Measurements from ENCODE around the gene MECP2. TPM values are rescaled to one million over a fixed set of nuclear protein-coding genes. Genes with fewer than 3 reads are reported as not detected.

The MECP2 gene
- total RNA-seq, 2 experiments from 2014 or later = 63.7 to 65.1 TPM

GRCh38 chrX:154140206-154140605, 42.7 kb upstream of the MECP2 start:
- Mint-ChIP-seq H3K27me3 (no peaks in the 10 kb centered on the region), H3K36me3 (ENCODE audit: low read depth) (no peaks in the 10 kb centered on the region), H3K27ac (no peak overlapping the region), H3K4me3 (no peak overlapping the region), H3K9me3 (no peaks in the 10 kb centered on the region), H3K4me1 (ENCODE audit: low read depth) (peaks cover 12% of the 10 kb centered on the region)
- no peak for DNase-seq
- no peak for ATAC-seq
- no peak for TF ChIP-seq CTCF (IDR thresholded peaks at IDR 0.05)
- POLR2A ChIA-PET = no interaction called here
- CTCF ChIA-PET = no interaction called here
- intact Hi-C loops (cut with micrococcal nuclease) = no loop called here

GRCh38 chrX:154138857-154139256, 41.3 kb upstream of the MECP2 start:
- CTCF ChIA-PET = no interaction called here

GRCh38 chrX:154136627-154137161, 39.2 kb upstream of the MECP2 start:
- H3K4me3 Mint-ChIP-seq = peak overlapping the region; percentile 59
- peaks cover 12% of the 10 kb centered on the region for H3K4me1 Mint-ChIP-seq (ENCODE audit: low read depth)
- POLR2A ChIA-PET = interaction anchor here (0.6 kb wide), 1 partner anchor 116 kb away, joined by 3 read pairs; no protein-coding TSS in a partner anchor
- no peaks in the 10 kb centered on the region for H3K36me3 Mint-ChIP-seq (ENCODE audit: low read depth)
- peak; percentile 77 for ATAC-seq
- CTCF ChIA-PET = interaction anchor here (0.6 to 1.3 kb wide), 3 partner anchors 10 to 172 kb away, joined by 3 to 4 read pairs (median 4); no protein-coding TSS in a partner anchor
- H3K27me3 Mint-ChIP-seq = no peaks in the 10 kb centered on the region
- no peaks in the 10 kb centered on the region for H3K9me3 Mint-ChIP-seq
- DNase-seq = peak; percentile 70
- TF ChIP-seq CTCF (IDR thresholded peaks at IDR 0.05) = peak; percentile 67
- intact Hi-C loops (cut with micrococcal nuclease) = no loop called here
- H3K27ac Mint-ChIP-seq = peak overlapping the region; percentile 89

More at GRCh38 chrX:154138857-154139256, 41.3 kb upstream of the MECP2 start:
- H3K27me3 Mint-ChIP-seq = no peaks in the 10 kb centered on the region
- no peak for TF ChIP-seq CTCF (IDR thresholded peaks at IDR 0.05)
- intact Hi-C loops (cut with micrococcal nuclease) = no loop called here
- ATAC-seq (no peak), DNase-seq (no peak)
- H3K4me1 Mint-ChIP-seq (ENCODE audit: low read depth) = peaks cover 12% of the 10 kb centered on the region
- no peaks in the 10 kb centered on the region for H3K9me3 Mint-ChIP-seq
- POLR2A ChIA-PET = no interaction called here
- no peak overlapping the region for H3K4me3 Mint-ChIP-seq
- no peaks in the 10 kb centered on the region for H3K36me3 Mint-ChIP-seq (ENCODE audit: low read depth)
- H3K27ac Mint-ChIP-seq = no peak overlapping the region

- peak; percentile 40 for ATAC-seq
- Mint-ChIP-seq H3K4me1 (ENCODE audit: low read depth) (peaks cover 12% of the 10 kb centered on the region), H3K36me3 (ENCODE audit: low read depth) (no peaks in the 10 kb centered on the region), H3K27me3 (no peaks in the 10 kb centered on the region), H3K4me3 (peak overlapping the region; percentile 59), H3K27ac (peak overlapping the region; percentile 64), H3K9me3 (no peaks in the 10 kb centered on the region)
- DNase-seq = peak; percentile 35
- TF ChIP-seq CTCF (IDR thresholded peaks at IDR 0.05) = no peak
- ChIA-PET POLR2A (interaction anchor here (0.7 kb wide), 1 partner anchor 322 kb away, joined by 3 read pairs; the partner anchor contains the start of gene PLXNA3), CTCF (interaction anchor here (0.9 to 1.0 kb wide), 2 partner anchors 10 to 173 kb away, joined by 3 read pairs; no protein-coding TSS in a partner anchor)
- intact Hi-C loops (cut with micrococcal nuclease) = no loop called here
These were observed 38.1 kb upstream of the MECP2 start for GRCh38 chrX:154135458-154136229.

- Mint-ChIP-seq H3K36me3 (ENCODE audit: low read depth) (no peaks in the 10 kb centered on the region), H3K4me3 (no peak overlapping the region), H3K4me1 (ENCODE audit: low read depth) (peaks cover 12% of the 10 kb centered on the region), H3K9me3 (no peaks in the 10 kb centered on the region), H3K27ac (no peak overlapping the region), H3K27me3 (no peaks in the 10 kb centered on the region)
- TF ChIP-seq CTCF (IDR thresholded peaks at IDR 0.05) = no peak
- ChIA-PET CTCF (no interaction called here), POLR2A (no interaction called here)
- no peak for DNase-seq
- intact Hi-C loops (cut with micrococcal nuclease) = no loop called here
- no peak for ATAC-seq
These were observed 34.8 kb upstream of the MECP2 start for GRCh38 chrX:154132366-154132765.
